HG03460 (cell line): ENCODE data around the gene GNAT2.

Experiments
- ATAC-seq: cut with Tn5 transposase; IDR thresholded peaks from one replicate; pipeline ENCODE4 v1.9.1; 2021; ENCODE audit not compliant: unreplicated experiment

Gene GNAT2

GRCh38 chr1:109642626-109643025, 23.2 kb upstream of the GNAT2 start:
- ATAC-seq: no peak

GRCh38 chr1:109641861-109642260, 22.4 kb upstream of the GNAT2 start:
- no peak for ATAC-seq

GRCh38 chr1:109641078-109641740, 21.8 kb upstream of the GNAT2 start:
- ATAC-seq: no peak

GRCh38 chr1:109640285-109640865, 21.0 kb upstream of the GNAT2 start:
- no peak for ATAC-seq

GRCh38 chr1:109639841-109640184, 20.4 kb upstream of the GNAT2 start:
- no peak for ATAC-seq

GRCh38 chr1:109639063-109639840, 19.8 kb upstream of the GNAT2 start:
- ATAC-seq: no peak

- ATAC-seq: no peak
Measured at GRCh38 chr1:109637446-109637845, 18.0 kb upstream of the GNAT2 start.

- ATAC-seq: no peak
Measured at GRCh38 chr1:109636201-109636952, 17.0 kb upstream of the GNAT2 start.

GRCh38 chr1:109635862-109636200, 16.4 kb upstream of the GNAT2 start:
- no peak for ATAC-seq

GRCh38 chr1:109634771-109635750, 15.6 kb upstream of the GNAT2 start:
- no peak for ATAC-seq

- ATAC-seq: no peak
Measured at GRCh38 chr1:109634292-109634691, 14.9 kb upstream of the GNAT2 start.

- no peak for ATAC-seq
Measured at GRCh38 chr1:109632671-109633346, 13.4 kb upstream of the GNAT2 start.

- no peak for ATAC-seq
Measured at GRCh38 chr1:109631513-109632505, 12.4 kb upstream of the GNAT2 start.

GRCh38 chr1:109630898-109631512, 11.6 kb upstream of the GNAT2 start:
- ATAC-seq: no peak

- no peak for ATAC-seq
Measured at GRCh38 chr1:109630081-109630897, 10.9 kb upstream of the GNAT2 start.

- ATAC-seq: no peak
Measured at GRCh38 chr1:109629372-109630030, 10.1 kb upstream of the GNAT2 start.
